Measurements from ENCODE around the gene PBX4.

The PBX4 gene

DNA sequence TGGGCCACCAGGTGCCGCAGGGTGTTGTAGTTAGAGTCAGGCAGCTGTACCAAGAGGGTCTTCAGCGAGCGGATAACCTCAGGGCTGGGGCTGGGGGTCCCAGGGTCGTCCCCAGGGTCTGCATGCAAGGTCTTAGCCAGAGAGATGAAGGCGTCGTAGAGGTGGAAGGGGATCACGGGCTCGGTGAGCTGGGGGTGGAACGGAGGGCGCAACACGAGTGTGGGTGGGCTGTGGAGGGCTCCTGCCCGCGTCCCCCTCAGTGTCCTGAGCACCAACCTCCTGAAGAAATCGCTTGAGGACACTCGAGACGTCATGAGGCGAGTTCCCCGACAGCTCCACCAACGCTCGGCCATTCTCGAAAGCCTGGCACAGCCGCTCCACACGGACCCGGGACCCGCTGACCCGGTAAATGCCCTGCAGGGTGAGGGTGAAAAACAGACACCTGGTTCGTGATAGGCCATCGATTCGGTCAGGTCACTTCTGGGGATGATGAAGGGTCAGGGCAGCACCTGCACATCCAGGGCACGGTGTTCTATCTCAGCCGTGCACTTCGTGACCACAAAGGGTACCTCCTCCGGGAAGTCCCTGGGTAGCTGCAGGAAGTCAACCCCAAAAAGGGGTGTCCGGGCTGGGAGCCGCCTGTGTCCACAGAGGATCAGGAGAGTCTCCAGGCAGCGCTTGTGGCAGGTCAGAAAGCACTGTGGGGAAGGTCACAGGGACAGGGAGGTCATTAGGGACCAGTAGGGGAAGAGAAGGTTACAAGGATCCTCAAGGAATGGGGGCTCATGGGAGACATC is 16.2 kb upstream of the PBX4 start:
- no peaks in the 10 kb centered on the region for H3K27me3 ChIP-seq (ENCODE audit: insufficient read depth, poor library complexity, severe bottlenecking)
- no peak overlapping the region for H3K27ac ChIP-seq (replicated peaks)
- TF ChIP-seq GABPA (IDR thresholded peaks at IDR 0.05; ENCODE audit: low read depth) (no peak), POLR2AphosphoS5 (IDR thresholded peaks at IDR 0.05; ENCODE audit: low read depth) (no peak), REST (IDR thresholded peaks at IDR 0.05; ENCODE audit: insufficient replicate concordance, low read depth) (no peak), SPI1 (IDR thresholded peaks at IDR 0.05; ENCODE audit: borderline replicate concordance, low read depth) (no peak), CTCF (IDR thresholded peaks at IDR 0.05; ENCODE audit: insufficient read depth, low read length) (no peak)
- H3K4me3 ChIP-seq (replicated peaks; ENCODE audit: insufficient read depth, low read length) = no peak overlapping the region
- no peak for DNase-seq (ENCODE audit: low read depth in 1 of 2, low spot score in 1 of 2)

- DNase-seq (ENCODE audit: low read depth in 1 of 2, low spot score in 1 of 2) = no peak
Measured at GRCh38 chr19:19633711-19634515, 15.4 kb upstream of the PBX4 start.

GRCh38 chr19:19632661-19633060 is 14.2 kb upstream of the PBX4 start:
- Histone ChIP-seq H3K27ac (replicated peaks) (no peak overlapping the region), H3K27me3 (ENCODE audit: insufficient read depth, poor library complexity, severe bottlenecking) (no peaks in the 10 kb centered on the region), H3K4me3 (replicated peaks; ENCODE audit: insufficient read depth, low read length) (no peak overlapping the region)
- DNase-seq (ENCODE audit: low read depth in 1 of 2, low spot score in 1 of 2) = no peak
- TF ChIP-seq CTCF (IDR thresholded peaks at IDR 0.05; ENCODE audit: insufficient read depth, low read length) = no peak
- no peak for TF ChIP-seq REST (IDR thresholded peaks at IDR 0.05; ENCODE audit: insufficient replicate concordance, low read depth)
- TF ChIP-seq SPI1 (IDR thresholded peaks at IDR 0.05; ENCODE audit: borderline replicate concordance, low read depth) = no peak
- TF ChIP-seq GABPA (IDR thresholded peaks at IDR 0.05; ENCODE audit: low read depth) = no peak
- TF ChIP-seq POLR2AphosphoS5 (IDR thresholded peaks at IDR 0.05; ENCODE audit: low read depth) = no peak

More at GRCh38 chr19:19633711-19634515, 15.4 kb upstream of the PBX4 start:
- H3K4me3 ChIP-seq (replicated peaks; ENCODE audit: insufficient read depth, low read length) = no peak overlapping the region
- no peak overlapping the region for H3K27ac ChIP-seq (replicated peaks)
- H3K27me3 ChIP-seq (ENCODE audit: insufficient read depth, poor library complexity, severe bottlenecking) = no peaks in the 10 kb centered on the region
- no peak for TF ChIP-seq SPI1 (IDR thresholded peaks at IDR 0.05; ENCODE audit: borderline replicate concordance, low read depth)
- TF ChIP-seq REST (IDR thresholded peaks at IDR 0.05; ENCODE audit: insufficient replicate concordance, low read depth) = no peak
- no peak for TF ChIP-seq GABPA (IDR thresholded peaks at IDR 0.05; ENCODE audit: low read depth)
